GM12872 (cell line): ENCODE results near the gene LRP5.

Experiments used
- CTCF ChIP-seq: IDR thresholded peaks from 3 replicates; pipeline ENCODE4 v1.5.1; 2011; ENCODE audit warnings: low read depth, mild to moderate bottlenecking, low read length, moderate library complexity; ENCODE audit not compliant: insufficient read depth

LRP5 gene

GRCh38 chr11:68495872-68496271, 183.5 kb downstream of the LRP5 start:
- no peak for TF ChIP-seq CTCF

GRCh38 chr11:68497761-68498160, 185.4 kb downstream of the LRP5 start:
- TF ChIP-seq CTCF = no peak

- TF ChIP-seq CTCF = no peak
Observed at GRCh38 chr11:68498321-68498720, 185.9 kb downstream of the LRP5 start.
